ENCODE results near the gene PLVAP.

GRCh38 chr19:17339088-17339741 lies 37.9 kb downstream of the PLVAP start:
- TF ChIP-seq POLR2A (IDR thresholded peaks at IDR 0.05; ENCODE audit: extremely low read depth, insufficient read length) (no peak), CTCF (IDR thresholded peaks at IDR 0.05; ENCODE audit: low read depth, low read length) (no peak), MAX (IDR thresholded peaks at IDR 0.05; ENCODE audit: low read depth, low read length) (no peak), MYC (IDR thresholded peaks at IDR 0.05; ENCODE audit: low read depth, low read length) (no peak)
